NCI-H1436 treated with DMSO at 0.1 percent for 48 hours (cell line): ENCODE measurements around the gene NTSR2.

Source experiments
- DNase-seq: peaks from one replicate; lab custom pipeline; 2025; lab: John Stamatoyannopoulos, UW

The NTSR2 gene

GRCh38 chr2:11628675-11629074 lies 41.3 kb downstream of the NTSR2 start:
- DNase-seq, result no peak

GRCh38 chr2:11625671-11626070 lies 44.3 kb downstream of the NTSR2 start:
- DNase-seq, result no peak

DNA sequence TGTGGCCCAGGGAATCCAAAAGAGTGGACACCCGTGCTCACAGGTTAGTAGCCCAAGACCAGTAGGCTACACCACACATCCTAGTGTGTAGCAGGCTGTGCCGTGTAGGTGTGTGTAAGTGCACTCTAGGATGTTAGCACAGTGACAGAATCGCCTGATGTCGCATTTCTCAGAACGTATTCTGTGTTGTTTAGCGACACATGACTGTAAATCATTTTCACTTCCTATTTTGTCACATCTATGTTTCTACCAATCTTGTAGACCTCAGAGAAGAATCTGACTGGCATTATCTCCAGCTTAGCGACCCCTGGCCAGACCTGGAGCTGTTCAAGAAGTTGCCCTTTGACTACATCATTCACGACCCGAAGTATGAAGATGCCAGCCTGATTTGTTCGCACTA lies 45.1 kb downstream of the NTSR2 start:
- DNase-seq, result no peak

DNA sequence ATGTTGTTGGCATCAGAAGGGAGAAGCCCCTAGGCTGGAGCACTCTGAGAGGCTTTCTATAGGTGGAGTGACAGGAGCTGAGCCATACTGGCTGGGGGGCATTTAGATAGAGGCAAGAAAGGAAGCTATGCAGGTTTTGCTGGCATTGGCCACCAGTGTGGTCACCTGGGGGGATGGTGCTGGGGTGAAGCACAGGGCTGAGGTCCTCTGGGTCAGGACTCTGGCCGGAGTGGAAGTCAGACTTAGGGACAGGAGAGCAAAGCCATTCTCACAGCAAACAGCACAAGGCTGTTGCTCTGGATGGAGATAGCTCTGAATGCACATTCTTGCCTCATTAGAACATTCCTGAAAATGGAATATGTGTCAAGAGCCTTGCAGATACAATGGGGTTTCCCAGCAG lies 47.4 kb downstream of the NTSR2 start:
- no peak for DNase-seq

DNA sequence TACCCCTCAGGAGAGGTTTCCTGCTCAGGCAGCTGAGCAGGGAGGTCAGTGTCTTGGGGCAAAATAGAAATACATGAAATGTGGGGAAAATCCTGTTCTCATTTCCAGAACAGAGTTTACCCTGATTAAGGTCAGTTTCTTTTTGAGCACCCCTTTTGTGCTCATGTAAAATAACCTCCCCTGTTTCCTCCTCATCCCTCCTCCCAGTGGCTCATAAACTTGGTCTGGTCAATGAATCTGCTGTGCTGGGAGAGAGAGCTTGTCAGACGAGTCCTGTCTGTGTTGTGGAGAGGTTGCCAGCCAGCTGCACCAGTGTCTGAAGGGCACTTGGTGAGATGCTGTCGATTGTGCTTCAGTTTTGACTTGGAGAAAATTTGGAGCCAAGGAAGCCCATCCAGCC lies 48.6 kb downstream of the NTSR2 start:
- DNase-seq, result no peak

DNA sequence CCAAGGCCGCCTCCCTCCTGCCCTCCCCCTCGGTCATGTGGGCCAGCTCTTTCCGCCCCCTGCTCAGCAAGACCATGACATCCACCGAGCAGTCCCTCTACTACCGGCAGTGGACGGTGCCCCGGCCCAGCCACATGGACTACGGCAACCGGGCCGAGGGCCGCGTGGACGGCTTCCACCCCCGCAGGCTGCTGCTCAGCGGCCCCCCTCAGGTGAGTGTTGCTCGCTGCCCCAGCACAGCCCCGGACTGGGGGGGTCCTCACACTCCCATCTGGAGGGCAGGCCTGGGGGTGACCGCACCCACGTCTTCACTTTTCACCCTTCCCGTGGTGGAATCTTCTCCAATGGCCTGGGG lies 51.3 kb downstream of the NTSR2 start:
- DNase-seq, result no peak

GRCh38 chr2:11617984-11618707 lies 51.8 kb downstream of the NTSR2 start:
- no peak for DNase-seq

GRCh38 chr2:11617527-11617926 lies 52.5 kb downstream of the NTSR2 start:
- no peak for DNase-seq

DNA sequence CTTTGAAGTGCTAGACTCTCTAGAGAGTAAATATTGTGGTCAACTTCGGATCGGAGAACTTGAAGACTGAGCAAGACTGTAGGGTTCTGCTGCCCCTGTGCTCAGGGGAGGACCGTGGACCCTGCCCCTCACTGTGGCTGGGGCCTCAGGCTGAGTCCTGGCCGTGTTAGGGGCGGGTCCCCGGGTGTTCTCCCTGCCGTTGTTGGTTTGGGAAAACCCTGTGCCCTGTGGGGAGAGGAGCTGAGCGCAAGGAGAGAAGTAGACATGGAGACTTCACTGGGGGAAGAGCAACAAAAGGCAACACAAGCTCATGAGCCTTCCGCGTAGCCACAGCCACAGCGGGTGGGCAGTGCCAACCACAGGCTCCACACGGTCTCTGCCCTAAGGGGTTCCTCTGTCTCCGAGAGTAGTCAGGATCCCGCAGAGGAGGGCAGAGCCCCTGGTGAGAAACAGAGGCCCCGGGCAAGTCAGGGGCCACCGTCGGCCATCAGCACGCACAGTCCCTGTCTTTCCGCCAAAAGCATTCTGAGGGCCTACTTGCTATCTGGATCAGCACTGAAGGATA lies 53.1 kb downstream of the NTSR2 start:
- no peak for DNase-seq

DNA sequence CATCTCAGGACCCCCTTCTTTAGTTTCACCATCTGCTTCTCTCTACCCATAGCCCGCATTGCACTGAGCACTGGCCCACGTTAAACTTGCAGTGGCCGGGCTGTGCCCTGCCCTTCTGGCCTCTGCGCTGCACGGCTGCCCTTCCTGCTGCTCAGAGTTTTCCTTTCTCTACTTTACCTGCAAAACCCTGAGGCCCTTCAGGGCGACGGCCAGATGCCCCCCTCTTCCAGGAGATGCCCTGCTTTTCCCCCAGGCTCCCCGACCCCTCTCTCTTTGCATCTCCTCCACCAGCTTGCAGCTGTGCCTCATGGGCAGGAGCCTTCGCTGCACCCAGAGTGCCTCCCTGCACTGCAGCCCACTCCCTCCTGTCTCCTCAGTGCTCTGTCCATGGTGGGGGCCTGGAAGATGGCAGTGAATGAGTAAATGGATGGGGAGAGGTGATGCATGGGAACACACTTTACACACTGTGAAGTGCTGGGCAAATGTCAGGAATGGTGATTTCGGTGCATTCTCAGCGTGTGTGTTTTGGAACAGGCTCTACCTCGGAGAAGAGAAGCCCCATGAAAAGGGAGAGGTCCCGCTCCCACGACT lies 53.8 kb downstream of the NTSR2 start:
- DNase-seq, result no peak

DNA sequence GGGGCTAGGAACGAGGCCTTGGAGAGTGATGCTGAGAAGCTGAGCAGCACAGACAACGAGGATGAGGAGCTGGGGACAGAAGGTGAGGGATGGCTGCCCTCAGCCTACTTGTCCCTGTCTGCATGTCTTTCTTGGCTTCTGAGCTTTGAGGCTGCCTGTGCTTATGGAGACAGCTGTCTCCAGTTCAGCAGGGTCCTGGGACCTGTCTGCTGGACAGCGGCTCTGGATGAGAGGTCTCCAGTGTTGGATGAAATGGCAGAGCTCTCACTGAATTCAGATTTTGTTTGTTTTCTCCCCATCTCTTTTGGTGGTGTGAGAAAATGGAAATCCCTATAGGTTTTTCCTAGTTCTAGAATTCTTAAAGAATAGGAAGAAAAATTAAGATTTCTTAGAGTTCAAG lies 54.8 kb downstream of the NTSR2 start:
- DNase-seq, result no peak

- DNase-seq, result no peak
Observed at GRCh38 chr2:11613297-11613696, 56.7 kb downstream of the NTSR2 start.

GRCh38 chr2:11612553-11613215 lies 57.3 kb downstream of the NTSR2 start:
- DNase-seq, result no peak

- no peak for DNase-seq
Observed at GRCh38 chr2:11611251-11611650, 58.7 kb downstream of the NTSR2 start.

GRCh38 chr2:11610624-11611242 lies 59.3 kb downstream of the NTSR2 start:
- no peak for DNase-seq
